Panc1 (cell line): ENCODE measurements around the gene SERPINA9. TPM values are rescaled to one million over a fixed set of nuclear protein-coding genes. Genes with fewer than 3 reads are reported as not detected.

Experiments used
- ATAC-seq: fragments of 200-7000 bp; cut with Tn5 transposase; 2 replicates; pipeline ENCODE4 v1.9.1; 2020; ENCODE audit warnings: mild to moderate bottlenecking, moderate library complexity
- BruUV-seq: library from RNA; stranded (reverse); fragments of 400-500 nt; replicated peaks from 2 replicates; lab custom pipeline; 2021; lab: Mats Ljungman, UMichigan
- CTCF ChIA-PET: fragments of 300-600 bp; sonication (Branson Sonifier 250); formaldehyde crosslinking; loops from one replicate; lab custom pipeline; 2022; ENCODE audit warnings: antibody characterized with exemption; lab: Charles Lee
- POLR2A ChIA-PET: fragments of 300-600 bp; sonication (Branson Sonifier 250); formaldehyde crosslinking; loops from one replicate; lab custom pipeline; 2022; ENCODE audit warnings: antibody characterized with exemption; lab: Charles Lee
- DNase-seq: peaks from one replicate; pipeline ENCODE4 v3.0.0-alpha.2; 2010; ENCODE audit warnings: low read depth, low spot score
- H3K27ac ChIP-seq: 2 replicates; pipeline ENCODE4 v1.5.1; 2011; ENCODE audit warnings: mild to moderate bottlenecking, low read length, inconsistent platforms
- H3K27me3 ChIP-seq: fragments of 200-500 bp; sonication (Bioruptor generic); 2 replicates; pipeline ENCODE4 v1.6.0; 2014; ENCODE audit warnings: low read length, inconsistent platforms; ENCODE audit not compliant: control insufficient read depth, insufficient read depth
- H3K36me3 ChIP-seq: fragments of 200-500 bp; sonication (Bioruptor generic); 2 replicates; pipeline ENCODE4 v1.5.1; 2014; ENCODE audit warnings: inconsistent platforms, mild to moderate bottlenecking, low read length, moderate library complexity; ENCODE audit not compliant: control insufficient read depth, insufficient read depth
- H3K4me1 ChIP-seq: 2 replicates; pipeline ENCODE4 v1.5.1; 2011; ENCODE audit warnings: inconsistent platforms, mild to moderate bottlenecking, low read length, moderate library complexity; ENCODE audit not compliant: control insufficient read depth, insufficient read depth
- H3K4me3 ChIP-seq, 2 experiments: 2 replicates each; pipeline ENCODE4 v1.5.1; 2011 to 2012; ENCODE audit warnings: low read depth in 2 of 2, low read length in 2 of 2, mild to moderate bottlenecking in 2 of 2, inconsistent platforms in 1 of 2, moderate library complexity in 1 of 2
- H3K9me3 ChIP-seq: fragments of 200-500 bp; sonication (Bioruptor generic); 2 replicates; pipeline ENCODE4 v1.5.1; 2014; ENCODE audit warnings: low read depth, mild to moderate bottlenecking, inconsistent platforms, low read length, moderate library complexity; ENCODE audit not compliant: control insufficient read depth, insufficient read depth
- CTCF ChIP-seq: fragments of 450-650 bp; IDR thresholded peaks from 2 replicates; pipeline ENCODE4 v1.5.1; 2017; ENCODE audit warnings: mild to moderate bottlenecking
- POLR2AphosphoS5 ChIP-seq: IDR thresholded peaks from 2 replicates; pipeline ENCODE4 v1.6.1; 2012; ENCODE audit warnings: mild to moderate bottlenecking, low read depth, low read length, moderate library complexity
- REST ChIP-seq, 2 experiments: IDR thresholded peaks; 2 replicates each; pipeline ENCODE4 v1.6.1; 2011 to 2012; ENCODE audit warnings: low read depth in 2 of 2, control low read depth in 1 of 2, low read length in 1 of 2, mild to moderate bottlenecking in 1 of 2, moderate library complexity in 1 of 2; ENCODE audit not compliant: insufficient read depth in 1 of 2
- SIN3A ChIP-seq: IDR thresholded peaks from 2 replicates; pipeline ENCODE4 v1.6.1; 2012; ENCODE audit warnings: low read depth, mild to moderate bottlenecking, low read length, moderate library complexity, borderline replicate concordance; ENCODE audit not compliant: insufficient read depth
- TCF7L2 ChIP-seq: IDR thresholded peaks from 2 replicates; pipeline ENCODE4 v1.6.1; 2011; ENCODE audit warnings: mild to moderate bottlenecking, low read depth, low read length, inconsistent platforms
- in situ Hi-C: cut with HindIII; loops from 2 replicates; pipeline ENCODE4 v1.10.0; 2016; ENCODE audit warnings: low sequenced_read_pairs, low pct_unique_long_range_greater_than_20kb
- intact Hi-C: fragments of 100-400 bp; cut with micrococcal nuclease; formaldehyde crosslinking; loops from one replicate; pipeline ENCODE4 v1.10.0; 2022; ENCODE audit not compliant: unreplicated experiment
- total RNA-seq: library from RNA; stranded (reverse); gene quantifications from one replicate; pipeline ENCODE4 v1.2.1, GENCODE V29; 2021; ENCODE audit not compliant: unreplicated experiment

The SERPINA9 gene
- total RNA-seq, 1 experiment from 2014 or later = not detected

- DNase-seq (no peak), ATAC-seq (no peak)
- Histone ChIP-seq H3K9me3 (no peaks in the 10 kb centered on the region), H3K27me3 (no peaks in the 10 kb centered on the region), H3K4me3 (no peak overlapping the region), H3K36me3 (no peaks in the 10 kb centered on the region), H3K27ac (no peak overlapping the region), H3K4me1 (no peaks in the 10 kb centered on the region)
- no TSS peak for BruUV-seq
- TF ChIP-seq TCF7L2 (no peak), POLR2AphosphoS5 (no peak), SIN3A (no peak), REST (IDR thresholded peaks at IDR 0.05; ENCODE audit: insufficient read depth in 1 of 2, low read depth in 2 of 2, low read length in 1 of 2) (no peak), CTCF (no peak)
- in situ Hi-C loops = no loop called here
- CTCF ChIA-PET = no interaction called here
- POLR2A ChIA-PET = no interaction called here
- intact Hi-C loops = no loop called here
Measured at GRCh38 chr14:94465042-94465441, 11.0 kb downstream of the SERPINA9 start.

GRCh38 chr14:94464290-94464689 lies 11.7 kb downstream of the SERPINA9 start:
- Histone ChIP-seq H3K4me3 (no peak overlapping the region), H3K27me3 (no peaks in the 10 kb centered on the region), H3K4me1 (no peaks in the 10 kb centered on the region), H3K9me3 (no peaks in the 10 kb centered on the region), H3K36me3 (no peaks in the 10 kb centered on the region), H3K27ac (no peak overlapping the region)
- CTCF ChIA-PET = no interaction called here
- TF ChIP-seq SIN3A (no peak), CTCF (no peak), TCF7L2 (no peak), POLR2AphosphoS5 (no peak), REST (IDR thresholded peaks at IDR 0.05; ENCODE audit: insufficient read depth in 1 of 2, low read depth in 2 of 2, low read length in 1 of 2) (no peak)
- POLR2A ChIA-PET = no interaction called here
- DNase-seq = no peak
- BruUV-seq = no TSS peak
- ATAC-seq = no peak
- intact Hi-C loops (no loop called here), in situ Hi-C loops (no loop called here)
